Measurements from ENCODE around the gene DDX60.

GRCh38 chr4:168357941-168358340, 39.4 kb upstream of the DDX60 start:
- no peak for TF ChIP-seq RFX5 (IDR thresholded peaks at IDR 0.05; ENCODE audit: low read depth, low read length)
- no peak for TF ChIP-seq CREB1 (IDR thresholded peaks at IDR 0.05; ENCODE audit: low read depth)
- TF ChIP-seq ZNF24 (IDR thresholded peaks at IDR 0.05) = no peak
- TF ChIP-seq MYC (IDR thresholded peaks at IDR 0.05; ENCODE audit: insufficient read depth, insufficient read length, insufficient replicate concordance, low read length, severe bottlenecking) = no peak
- TF ChIP-seq REST (IDR thresholded peaks at IDR 0.05; ENCODE audit: low read depth, low read length) = no peak
- no peak for TF ChIP-seq CBFB (IDR thresholded peaks at IDR 0.05; ENCODE audit: low read depth)
- no peak for TF ChIP-seq ZNF274 (IDR thresholded peaks at IDR 0.05; ENCODE audit: insufficient read depth, insufficient read length)
- TF ChIP-seq CTCF (IDR thresholded peaks at IDR 0.05 in 2 of 3, conservative IDR thresholded peaks at IDR 0.05 in 1 of 3; ENCODE audit: control insufficient read depth in 2 of 3, extremely low read depth in 1 of 3, insufficient read depth in 1 of 3, low read depth in 3 of 3, low read length in 3 of 3) = no peak
- no peak for TF ChIP-seq MAX (IDR thresholded peaks at IDR 0.05; ENCODE audit: low read depth, low read length)
